ENCODE measurements around the gene SLC66A3.

- TF ChIP-seq, protein P1, sequence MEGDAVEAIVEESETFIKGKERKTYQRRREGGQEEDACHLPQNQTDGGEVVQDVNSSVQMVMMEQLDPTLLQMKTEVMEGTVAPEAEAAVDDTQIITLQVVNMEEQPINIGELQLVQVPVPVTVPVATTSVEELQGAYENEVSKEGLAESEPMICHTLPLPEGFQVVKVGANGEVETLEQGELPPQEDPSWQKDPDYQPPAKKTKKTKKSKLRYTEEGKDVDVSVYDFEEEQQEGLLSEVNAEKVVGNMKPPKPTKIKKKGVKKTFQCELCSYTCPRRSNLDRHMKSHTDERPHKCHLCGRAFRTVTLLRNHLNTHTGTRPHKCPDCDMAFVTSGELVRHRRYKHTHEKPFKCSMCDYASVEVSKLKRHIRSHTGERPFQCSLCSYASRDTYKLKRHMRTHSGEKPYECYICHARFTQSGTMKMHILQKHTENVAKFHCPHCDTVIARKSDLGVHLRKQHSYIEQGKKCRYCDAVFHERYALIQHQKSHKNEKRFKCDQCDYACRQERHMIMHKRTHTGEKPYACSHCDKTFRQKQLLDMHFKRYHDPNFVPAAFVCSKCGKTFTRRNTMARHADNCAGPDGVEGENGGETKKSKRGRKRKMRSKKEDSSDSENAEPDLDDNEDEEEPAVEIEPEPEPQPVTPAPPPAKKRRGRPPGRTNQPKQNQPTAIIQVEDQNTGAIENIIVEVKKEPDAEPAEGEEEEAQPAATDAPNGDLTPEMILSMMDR (IDR thresholded peaks at IDR 0.05): peak; percentile 90
- no peak for TF ChIP-seq ZFX (IDR thresholded peaks at IDR 0.05; ENCODE audit: borderline replicate concordance)
Measured at GRCh38 chr2:11123856-11124759, 31.2 kb upstream of the SLC66A3 start.
